Measurements from ENCODE around the gene LDAH.

LDAH gene

GRCh38 chr2:20667531-20668401, 155.1 kb downstream of the LDAH start:
- peaks cover 0 to 3% of the 10 kb centered on the region in 2 donors for H3K27me3 ChIP-seq
- peak overlapping the region; percentile 57 to 84 for H3K4me3 ChIP-seq
- TF ChIP-seq CTCF (IDR thresholded peaks at IDR 0.05), result no peak
- peaks cover 6 to 10% (median 7%) of the 10 kb centered on the region in 3 donors for H3K36me3 ChIP-seq
- peak in 1 of 2 donors; percentile 71 for DNase-seq
- peaks cover 0 to 69% (median 33%) of the 10 kb centered on the region in 4 donors for H3K4me1 ChIP-seq
- H3K9me3 ChIP-seq, result no peaks in the 10 kb centered on the region
- intact Hi-C loops (cut with DNase I; ENCODE audit: low total_unique reads), result loop anchor here (5.0 to 10.0 kb wide), 2 partner anchors 377 to 450 kb away; partner anchors contain the start of gene APOB
- peak overlapping the region; percentile 92 to 95 for H3K27ac ChIP-seq

- Histone ChIP-seq H3K4me1 (peaks cover 0 to 63% (median 33%) of the 10 kb centered on the region in 4 donors), H3K27ac (peak overlapping the region; percentile 92 to 95), H3K27me3 (peaks cover 0 to 3% of the 10 kb centered on the region in 2 donors), H3K36me3 (peaks cover 6 to 10% (median 7%) of the 10 kb centered on the region in 3 donors), H3K9me3 (no peaks in the 10 kb centered on the region), H3K4me3 (peak overlapping the region; percentile 57 to 84)
- intact Hi-C loops (cut with DNase I; ENCODE audit: low total_unique reads), result loop anchor here (5.0 to 10.0 kb wide), 2 partner anchors 378 to 450 kb away; partner anchors contain the start of gene APOB
- DNase-seq, result no peak
- peak in 1 of 2 experiments; percentile 9 for TF ChIP-seq CTCF (IDR thresholded peaks at IDR 0.05)
These were observed 155.8 kb downstream of the LDAH start for GRCh38 chr2:20667151-20667530.

- H3K4me1 ChIP-seq, result peaks cover 0 to 63% (median 35%) of the 10 kb centered on the region in 4 donors
- H3K36me3 ChIP-seq, result peaks cover 4 to 10% (median 7%) of the 10 kb centered on the region in 3 donors
- intact Hi-C loops (cut with DNase I; ENCODE audit: low total_unique reads), result loop anchor here (5.0 to 10.0 kb wide), 2 partner anchors 378 to 451 kb away; partner anchors contain the start of gene APOB
- peak within 1 kb of the TSS; percentile 92 to 95 for H3K27ac ChIP-seq
- H3K4me3 ChIP-seq, result peak within 1 kb of the TSS; percentile 57 to 84
- no peaks in the 10 kb centered on the region for H3K9me3 ChIP-seq
- H3K27me3 ChIP-seq, result peaks cover 0 to 3% of the 10 kb centered on the region in 2 donors
- DNase-seq, result peak; percentile 72 to 93
- TF ChIP-seq CTCF (IDR thresholded peaks at IDR 0.05), result peak in 1 of 2 experiments; percentile 57
These were observed 156.4 kb downstream of the LDAH start, which contains the start of gene GDF7 for GRCh38 chr2:20666304-20667150. Gene GDF7 (plus strand): TSS chr2:20667144. CDS start chr2:20667240, 96 bp downstream.

GRCh38 chr2:20666005-20666303, 156.9 kb downstream of the LDAH start:
- Histone ChIP-seq H3K36me3 (peaks cover 0 to 7% (median 3%) of the 10 kb centered on the region in 3 donors), H3K4me3 (peak overlapping the region; percentile 57 to 84), H3K27me3 (no peaks in the 10 kb centered on the region), H3K4me1 (peaks cover 0 to 57% (median 36%) of the 10 kb centered on the region in 4 donors), H3K27ac (peak overlapping the region; percentile 92 to 95), H3K9me3 (no peaks in the 10 kb centered on the region)
- TF ChIP-seq CTCF (IDR thresholded peaks at IDR 0.05), result no peak
- DNase-seq, result no peak
- intact Hi-C loops (cut with DNase I; ENCODE audit: low total_unique reads), result loop anchor here (5.0 to 10.0 kb wide), 2 partner anchors 379 to 451 kb away; partner anchors contain the start of gene APOB
